Activated naive CD4-positive, alpha-beta T cell treated with anti-CD3 and anti-CD28 coated beads, Interleukin-2, amount 50 U/mL, for 72 hours (primary cell): ENCODE measurements around the gene ETV2. TPM values are rescaled to one million over a fixed set of nuclear protein-coding genes. Genes with fewer than 3 reads are reported as not detected.
"Not testable (repeated sequence)": the region's sequence is repeated elsewhere in the genome, so short reads cannot be mapped to it uniquely, and the experiment has no call there.

ENCODE experiments used
- ATAC-seq, 2 donors: fragments of 150-1000 bp; cut with Tn5 transposase; 2 replicates each; pipeline ENCODE4 v1.10.0; 2021; ENCODE audit warnings: mild to moderate bottlenecking in 2 of 2, moderate library complexity in 2 of 2
- DNase-seq, 2 donors: peaks; one replicate each; pipeline ENCODE4 v3.0.0; 2021 to 2022; ENCODE audit warnings: low spot score in 2 of 2
- H3K27ac Mint-ChIP-seq, 2 donors: one replicate each; pipeline ENCODE4 v1.8.0; 2022; ENCODE audit warnings: mild to moderate bottlenecking in 2 of 2, mixed read lengths in 2 of 2
- H3K36me3 Mint-ChIP-seq, 2 donors: one replicate each; pipeline ENCODE4 v1.8.0; 2022; ENCODE audit warnings: mixed read lengths in 2 of 2
- H3K9me3 Mint-ChIP-seq, 2 donors: one replicate each; pipeline ENCODE4 v1.8.0; 2022; ENCODE audit warnings: mixed read lengths in 2 of 2
- total RNA-seq, 2 donors: library from RNA; stranded (reverse); gene quantifications; one replicate each; pipeline ENCODE4 v1.2.3, GENCODE V29; 2022

ETV2 gene
- total RNA-seq, 2 donors from 2014 or later, result 0.62 to 0.77 TPM

DNA sequence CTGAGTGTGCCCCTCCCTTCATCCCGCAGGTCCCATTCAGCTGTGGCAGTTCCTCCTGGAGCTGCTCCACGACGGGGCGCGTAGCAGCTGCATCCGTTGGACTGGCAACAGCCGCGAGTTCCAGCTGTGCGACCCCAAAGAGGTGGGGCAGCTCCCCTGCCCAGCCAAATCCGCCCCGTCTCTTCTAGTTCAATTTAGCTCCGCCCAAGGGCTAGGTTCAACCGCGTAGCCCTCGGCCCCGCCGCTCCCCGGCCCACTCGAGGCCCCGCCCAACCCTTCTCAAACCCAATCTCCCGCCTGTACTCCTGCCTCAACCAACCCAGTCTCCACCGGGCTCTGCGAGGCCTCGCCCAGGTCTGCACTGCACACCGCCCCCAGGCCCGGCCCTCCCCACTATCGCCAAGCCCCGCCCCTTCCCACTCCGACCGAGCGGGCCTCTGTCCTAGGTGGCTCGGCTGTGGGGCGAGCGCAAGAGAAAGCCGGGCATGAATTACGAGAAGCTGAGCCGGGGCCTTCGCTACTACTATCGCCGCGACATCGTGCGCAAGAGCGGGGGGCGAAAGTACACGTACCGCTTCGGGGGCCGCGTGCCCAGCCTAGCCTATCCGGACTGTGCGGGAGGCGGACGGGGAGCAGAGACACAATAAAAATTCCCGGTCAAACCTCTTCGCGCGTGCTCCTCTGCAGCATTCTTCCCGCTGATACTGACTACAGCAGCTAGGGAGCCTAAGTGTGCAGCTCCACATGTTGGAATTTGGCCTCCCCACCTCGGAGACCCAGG is 2.9 kb downstream of the ETV2 start:
- H3K9me3 Mint-ChIP-seq, result no peaks in the 10 kb centered on the region
- H3K36me3 Mint-ChIP-seq, result peaks cover 10 to 11% of the 10 kb centered on the region in 2 donors
- H3K27ac Mint-ChIP-seq, result peak overlapping the region; percentile 72 to 95
- DNase-seq (peak; percentile 94 to 96), ATAC-seq (peak; percentile 83 to 85)

DNA sequence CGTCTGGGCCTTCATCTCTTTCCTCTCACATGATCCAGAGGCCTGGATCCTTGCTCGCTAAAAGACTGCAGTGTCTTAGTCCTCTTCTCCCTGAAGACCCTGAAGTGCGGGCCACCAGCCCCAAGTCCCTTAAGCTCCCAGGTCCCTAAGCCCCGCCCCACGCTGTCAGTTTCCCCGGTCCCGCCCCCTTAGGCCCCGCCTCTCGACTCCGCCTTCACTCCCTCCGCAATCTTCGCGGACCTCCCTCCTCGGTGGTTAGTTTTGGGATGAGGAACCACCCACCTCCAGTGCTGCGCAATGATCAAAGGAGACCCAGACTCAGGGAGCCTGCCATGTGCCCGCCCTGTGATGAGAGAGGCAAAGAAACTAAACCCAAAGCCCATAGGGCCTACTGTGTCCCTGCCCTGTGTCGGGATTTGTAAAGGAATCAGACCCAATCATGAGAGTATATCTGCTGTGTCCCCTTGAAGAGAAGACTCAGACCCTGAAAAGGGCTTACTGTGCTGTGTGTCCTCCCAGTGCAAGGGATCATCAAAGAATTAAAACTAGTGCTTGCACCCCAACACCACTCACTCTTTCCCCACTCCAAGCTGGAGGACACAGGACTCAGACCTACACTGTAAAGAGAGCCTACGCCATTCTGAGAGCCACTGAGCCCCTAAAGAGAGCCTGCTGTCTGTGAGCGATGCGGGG is 3.6 kb downstream of the ETV2 start:
- Mint-ChIP-seq H3K9me3 (no peaks in the 10 kb centered on the region), H3K27ac (peak overlapping the region; percentile 72 to 95), H3K36me3 (peaks cover 10 to 11% of the 10 kb centered on the region in 2 donors)
- DNase-seq (peak; percentile 80 to 89), ATAC-seq (peak; percentile 10 to 32)

DNA sequence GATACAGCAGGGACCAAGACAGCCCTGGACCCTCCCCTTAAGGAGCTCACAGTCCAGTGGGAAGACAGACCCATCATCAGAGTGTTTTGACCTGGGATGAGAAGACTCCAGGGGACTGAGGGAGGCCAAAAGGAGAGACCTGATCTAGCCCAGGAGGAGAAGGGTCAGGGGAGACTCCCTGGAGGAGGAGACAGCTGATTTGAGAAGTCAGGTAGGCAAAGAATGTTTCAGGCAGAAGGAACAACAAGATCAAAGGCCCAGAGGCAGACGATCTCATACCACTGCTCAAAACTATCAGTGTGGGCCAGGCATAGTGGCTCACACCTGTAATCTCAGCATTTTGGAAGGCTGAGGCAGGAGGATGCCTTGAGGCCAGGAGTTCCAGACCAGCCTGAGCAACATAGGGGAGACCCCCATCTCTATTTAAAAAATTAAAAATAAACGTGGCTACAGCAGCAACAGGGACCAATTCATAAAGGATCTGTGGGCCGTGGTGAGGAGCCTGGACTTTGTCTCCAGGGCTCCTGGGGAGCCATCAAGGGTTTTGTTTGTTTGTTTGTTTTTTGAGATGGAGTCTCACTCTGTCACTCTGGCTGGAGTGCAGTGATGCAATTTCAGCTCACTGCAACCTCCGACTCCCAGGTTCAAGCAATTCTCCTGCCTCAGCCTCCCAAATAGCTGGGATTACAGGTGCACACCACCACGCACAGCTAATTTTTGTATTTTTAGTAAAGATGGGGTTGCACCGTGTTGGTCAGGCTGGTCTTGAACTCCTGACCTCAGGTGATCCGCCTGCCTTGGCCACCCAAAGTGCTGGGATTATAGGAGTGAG is 4.4 kb downstream of the ETV2 start:
- H3K36me3 Mint-ChIP-seq, result peaks cover 10 to 11% of the 10 kb centered on the region in 2 donors
- H3K9me3 Mint-ChIP-seq, result no peaks in the 10 kb centered on the region
- DNase-seq, result no peak
- ATAC-seq, result no peak
- H3K27ac Mint-ChIP-seq, result peak overlapping the region in 1 of 2 donors; percentile 72

DNA sequence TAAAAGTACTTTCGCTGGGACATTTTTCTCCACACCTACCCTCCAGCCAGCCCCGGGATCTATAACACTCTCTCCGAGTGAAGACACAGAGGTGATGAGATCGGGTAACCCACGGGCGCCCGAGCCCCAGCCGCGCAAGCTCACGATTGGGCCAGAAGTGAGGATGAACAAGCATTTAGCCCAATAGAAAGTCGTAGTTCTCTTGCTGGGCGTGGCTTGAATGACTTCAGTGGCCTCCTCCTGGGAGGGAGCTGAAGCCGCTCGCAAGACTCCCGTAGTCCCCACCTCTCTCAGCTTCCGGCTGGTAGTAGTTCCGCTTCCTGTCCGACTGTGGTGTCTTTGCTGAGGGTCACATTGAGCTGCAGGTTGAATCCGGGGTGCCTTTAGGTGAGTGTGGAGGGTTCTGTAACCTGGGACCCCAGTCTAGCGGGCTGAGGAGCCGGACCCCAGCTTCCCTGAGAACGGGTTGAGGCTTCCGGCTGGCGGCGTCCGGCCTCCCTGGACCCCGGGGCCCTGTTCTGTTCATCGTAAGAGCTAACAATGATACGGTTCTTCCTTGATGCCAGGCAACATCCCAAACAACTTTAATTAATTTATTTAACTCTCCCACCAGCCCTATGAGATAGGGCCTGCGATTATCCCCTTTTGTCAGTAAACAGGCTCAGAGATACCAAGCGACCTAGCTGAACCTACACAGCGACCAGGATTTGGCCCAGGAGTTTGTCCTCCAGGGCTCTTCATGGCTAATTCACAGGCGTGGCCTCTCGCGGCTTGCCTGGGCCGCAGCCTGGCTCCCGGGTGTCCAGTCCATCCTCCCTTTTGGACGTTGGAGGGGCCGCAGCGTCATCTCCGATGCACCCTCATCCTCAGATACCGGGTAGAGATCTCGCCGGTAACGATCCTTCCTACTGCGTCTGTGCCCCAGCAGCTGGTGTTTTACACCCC is 6.7 kb downstream of the ETV2 start, which contains the start of gene COX6B1:
TSS of gene COX6B1 (plus strand) at position 307 of the 945 bp plus-strand sequence. CDS start 2,921 bp downstream, outside the sequence.
- peak within 1 kb of the TSS; percentile 94 to 99 for H3K27ac Mint-ChIP-seq
- peak; percentile 72 to 75 for ATAC-seq
- peaks cover 10 to 11% of the 10 kb centered on the region in 2 donors for H3K36me3 Mint-ChIP-seq

DNA sequence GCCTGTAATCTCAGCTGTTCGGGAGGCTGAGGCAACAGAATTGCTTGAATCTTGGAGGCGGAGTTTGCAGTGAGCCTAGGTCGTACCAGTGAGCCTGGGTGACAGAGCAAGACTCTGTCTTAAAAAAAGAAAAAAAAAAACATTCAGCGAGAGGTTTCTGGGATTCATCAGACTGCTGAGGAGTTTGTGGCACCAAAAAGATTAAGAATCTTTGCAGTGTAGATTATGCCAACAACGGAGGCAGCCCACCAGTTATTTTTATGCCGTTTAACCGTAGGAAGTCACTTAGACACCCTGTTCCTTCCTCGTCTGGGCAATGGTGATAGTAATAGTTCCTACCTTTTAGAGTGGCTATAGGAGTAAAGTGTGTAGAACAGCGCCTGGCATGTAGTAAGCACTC is 9.0 kb downstream of the ETV2 start:
- H3K27ac Mint-ChIP-seq, result peak overlapping the region in 1 of 2 donors; percentile 66
- no peak for DNase-seq
- no peaks in the 10 kb centered on the region for H3K9me3 Mint-ChIP-seq
- no peak for ATAC-seq
- H3K36me3 Mint-ChIP-seq, result peaks cover 13 to 17% of the 10 kb centered on the region in 2 donors

More for the DNA sequence above, 6.7 kb downstream of the ETV2 start, which contains the start of gene COX6B1:
- DNase-seq, result peak; percentile 89 to 94
- no peaks in the 10 kb centered on the region for H3K9me3 Mint-ChIP-seq

DNA sequence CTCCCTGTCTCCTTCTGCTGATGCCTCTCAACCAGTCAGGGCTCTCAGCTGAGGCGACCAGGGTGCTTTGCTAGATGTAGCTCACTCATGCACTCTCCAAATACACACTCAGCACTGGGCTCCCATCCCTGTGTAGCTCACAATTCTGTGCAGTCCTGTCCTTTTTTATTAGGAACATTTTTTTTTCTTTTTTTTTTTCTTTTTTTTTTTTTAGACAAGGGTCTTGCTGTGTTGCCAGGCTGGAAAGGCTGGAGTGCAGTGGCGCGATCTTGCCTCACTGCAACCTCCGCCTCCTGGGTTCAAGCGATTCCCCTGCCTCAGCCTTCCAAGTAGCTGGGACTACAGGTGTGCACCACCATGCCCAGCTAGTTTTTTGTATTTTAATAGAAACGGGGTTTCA is 13.3 kb downstream of the ETV2 start:
- H3K36me3 Mint-ChIP-seq, result peaks cover 13 to 25% of the 10 kb centered on the region in 2 donors
- not testable (repeated sequence) for ATAC-seq

DNA sequence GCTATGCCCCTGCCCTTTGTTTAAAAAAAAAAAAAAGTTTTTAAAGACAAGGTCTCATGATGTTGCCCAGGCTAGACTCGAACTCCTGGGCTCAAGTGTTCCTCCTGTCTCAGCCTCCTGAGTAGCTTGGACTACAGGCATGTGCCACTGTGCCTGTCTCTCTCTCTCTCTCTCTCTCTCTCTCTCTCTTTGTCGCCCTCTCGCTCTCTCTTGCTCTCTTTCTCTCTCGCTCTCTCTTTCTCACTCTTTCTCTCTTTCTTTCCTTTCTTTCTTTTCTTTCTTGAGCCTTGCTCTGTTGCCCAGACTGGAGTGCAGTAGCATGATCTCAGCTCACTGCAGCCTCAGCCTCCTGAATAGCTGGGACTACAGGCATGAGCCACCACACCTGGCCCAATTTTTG is 14.1 kb downstream of the ETV2 start:
- no peak for DNase-seq
- H3K9me3 Mint-ChIP-seq, result no peaks in the 10 kb centered on the region
- peak overlapping the region; percentile 84 for H3K27ac Mint-ChIP-seq
- no peak for ATAC-seq
- H3K36me3 Mint-ChIP-seq, result peaks cover 13 to 27% of the 10 kb centered on the region in 2 donors

More for the DNA sequence above, 13.3 kb downstream of the ETV2 start:
- H3K27ac Mint-ChIP-seq, DNase-seq, H3K9me3 Mint-ChIP-seq: not testable (repeated sequence)

DNA sequence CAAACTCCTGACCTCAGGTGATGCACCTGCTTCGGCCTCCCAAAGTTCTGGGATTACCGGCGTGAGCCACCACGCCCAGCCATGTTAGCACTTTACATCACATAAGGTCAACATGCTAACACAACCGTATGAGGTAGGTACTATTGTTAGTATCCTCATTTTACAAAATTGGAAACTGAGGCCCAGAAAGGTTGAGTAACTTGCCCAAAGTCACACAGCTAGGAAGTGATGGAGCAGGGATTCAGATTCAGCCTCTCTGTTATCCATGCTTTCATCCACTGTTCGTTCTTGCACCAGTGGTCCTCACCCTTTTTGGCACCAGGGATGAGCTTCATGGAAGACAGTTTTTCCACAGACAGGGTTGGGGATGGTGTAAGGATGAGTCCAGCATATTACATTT is 15.2 kb downstream of the ETV2 start:
- ATAC-seq (no peak), DNase-seq (no peak)
- peaks cover 13 to 27% of the 10 kb centered on the region in 2 donors for H3K36me3 Mint-ChIP-seq
- peak overlapping the region; percentile 55 to 84 for H3K27ac Mint-ChIP-seq
- no peaks in the 10 kb centered on the region for H3K9me3 Mint-ChIP-seq

DNA sequence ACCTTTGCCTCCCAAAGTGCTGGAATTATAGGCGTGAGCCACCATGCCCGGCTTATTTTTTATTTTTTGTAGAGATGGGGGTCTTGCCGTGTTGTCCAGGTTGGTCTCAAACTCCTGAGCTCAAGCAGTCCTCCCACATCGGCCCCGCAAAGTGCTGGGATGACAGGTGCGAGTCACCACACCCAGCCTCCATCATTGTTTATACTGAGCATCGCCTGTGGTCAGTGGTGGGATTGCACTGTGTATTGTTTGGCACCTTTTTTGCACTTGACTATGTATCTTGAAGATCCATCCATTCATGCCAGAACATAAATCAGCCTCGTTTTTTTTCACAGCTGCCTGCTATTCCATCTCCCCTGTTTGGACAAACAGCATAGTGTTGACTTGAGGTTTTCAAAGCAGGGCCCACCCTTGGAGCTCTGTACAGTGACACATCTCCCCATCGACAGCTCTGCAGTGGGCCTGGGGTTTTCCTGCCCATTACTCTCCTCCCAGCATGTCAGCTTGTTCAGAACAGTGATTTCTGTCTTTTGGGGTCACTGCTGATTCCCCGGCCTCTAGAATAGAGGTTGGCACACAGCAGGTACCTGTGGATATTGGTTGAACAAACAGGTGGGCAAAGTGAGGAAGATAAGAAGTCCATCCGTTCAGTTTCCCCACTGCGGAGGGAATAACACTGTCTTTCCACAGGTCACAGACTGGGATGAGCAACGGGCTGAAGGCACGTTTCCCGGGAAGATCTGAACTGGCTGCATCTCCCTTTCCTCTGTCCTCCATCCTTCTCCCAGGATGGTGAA is 16.6 kb downstream of the ETV2 start:
- ATAC-seq (peak in 1 of 2 donors; percentile 32), DNase-seq (no peak)
- Mint-ChIP-seq H3K9me3 (no peaks in the 10 kb centered on the region), H3K36me3 (peaks cover 13 to 27% of the 10 kb centered on the region in 2 donors), H3K27ac (no peak overlapping the region)

DNA sequence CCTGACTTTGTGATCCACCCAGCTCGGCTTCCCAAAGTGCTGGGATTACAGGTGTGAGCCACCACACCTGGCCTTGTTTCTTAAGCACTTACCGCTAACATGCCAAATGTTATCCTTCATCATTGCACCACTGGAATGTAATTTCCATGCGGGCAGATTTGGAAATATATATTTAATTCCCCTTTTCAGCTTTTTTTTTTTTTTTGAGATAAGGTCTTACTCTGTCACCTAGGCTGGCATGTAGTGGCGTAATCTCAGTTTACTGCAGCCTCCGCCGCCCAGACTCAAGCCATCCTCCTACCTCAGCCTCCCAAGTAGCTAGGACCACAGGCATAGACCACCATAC is 20.4 kb downstream of the ETV2 start:
- Mint-ChIP-seq H3K27ac (peak overlapping the region in 1 of 2 donors; percentile 40), H3K36me3 (peaks cover 6 to 13% of the 10 kb centered on the region in 2 donors), H3K9me3 (no peaks in the 10 kb centered on the region)
- ATAC-seq, result no peak
- DNase-seq, result no peak

DNA sequence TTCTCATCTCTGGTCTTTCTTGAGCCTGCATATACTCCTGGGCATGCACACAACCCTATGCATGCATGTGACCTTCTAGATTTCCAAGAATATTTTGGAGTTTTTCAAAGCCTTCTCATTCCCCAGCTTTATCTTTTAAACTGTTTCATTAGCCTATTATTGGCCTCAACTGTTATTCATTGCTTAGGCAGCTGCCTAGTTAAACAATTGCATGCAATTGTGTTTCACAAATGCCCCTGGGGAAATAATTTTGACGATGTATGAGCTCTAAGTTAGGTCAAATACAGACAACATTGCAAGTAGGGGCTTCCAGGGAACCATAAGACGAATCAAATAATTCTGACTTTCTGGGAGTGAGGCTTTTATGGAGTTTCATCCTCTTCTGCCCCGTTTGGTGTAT is 22.4 kb downstream of the ETV2 start:
- ATAC-seq (no peak), DNase-seq (no peak)
- H3K36me3 Mint-ChIP-seq, result peaks cover 0 to 7% of the 10 kb centered on the region in 2 donors
- no peaks in the 10 kb centered on the region for H3K9me3 Mint-ChIP-seq
- peak overlapping the region in 1 of 2 donors; percentile 62 for H3K27ac Mint-ChIP-seq

DNA sequence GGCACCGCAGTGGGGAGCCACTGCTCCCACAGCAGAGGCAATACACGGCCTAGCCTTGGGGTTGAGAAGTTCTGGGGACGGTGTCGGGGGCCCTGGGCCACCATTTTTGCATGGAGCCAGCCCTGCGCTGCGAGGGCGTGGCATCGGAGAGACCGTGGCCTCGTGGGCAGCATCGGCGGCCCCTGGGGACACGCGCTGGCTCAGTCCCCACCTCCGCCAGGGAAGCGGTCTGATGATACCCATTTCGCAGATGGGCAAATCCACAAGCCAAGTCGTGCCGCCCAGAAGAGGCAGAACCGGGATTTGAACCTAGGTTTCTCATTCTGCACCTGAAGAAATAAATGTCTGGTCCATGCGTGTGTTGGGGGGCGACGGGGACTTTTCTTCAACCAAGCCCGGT is 23.6 kb downstream of the ETV2 start:
- Mint-ChIP-seq H3K27ac (peak overlapping the region in 1 of 2 donors; percentile 75), H3K9me3 (no peaks in the 10 kb centered on the region), H3K36me3 (no peaks in the 10 kb centered on the region)
- DNase-seq, result no peak
- ATAC-seq, result peak in 1 of 2 donors; percentile 2

DNA sequence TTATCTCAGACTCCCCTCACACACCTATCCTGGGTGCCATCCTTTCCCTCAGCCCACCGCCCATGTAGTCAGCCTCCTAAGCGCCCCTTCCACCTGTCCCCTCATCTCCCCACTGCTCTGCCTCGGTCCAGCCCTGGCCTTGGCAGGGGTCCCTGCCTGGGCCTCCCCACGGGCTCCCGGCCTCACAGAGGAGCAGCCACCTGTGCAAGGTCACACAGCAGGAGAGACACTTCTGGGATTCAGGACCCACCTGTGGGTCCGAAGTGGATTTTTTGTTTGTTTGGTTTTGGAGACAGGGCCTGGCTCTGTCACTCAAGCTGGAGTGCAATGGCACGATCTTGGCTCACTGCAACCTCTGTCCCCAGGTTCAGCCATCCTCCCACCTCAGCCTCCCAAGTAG is 24.1 kb downstream of the ETV2 start:
- H3K36me3 Mint-ChIP-seq, result no peaks in the 10 kb centered on the region

DNA sequence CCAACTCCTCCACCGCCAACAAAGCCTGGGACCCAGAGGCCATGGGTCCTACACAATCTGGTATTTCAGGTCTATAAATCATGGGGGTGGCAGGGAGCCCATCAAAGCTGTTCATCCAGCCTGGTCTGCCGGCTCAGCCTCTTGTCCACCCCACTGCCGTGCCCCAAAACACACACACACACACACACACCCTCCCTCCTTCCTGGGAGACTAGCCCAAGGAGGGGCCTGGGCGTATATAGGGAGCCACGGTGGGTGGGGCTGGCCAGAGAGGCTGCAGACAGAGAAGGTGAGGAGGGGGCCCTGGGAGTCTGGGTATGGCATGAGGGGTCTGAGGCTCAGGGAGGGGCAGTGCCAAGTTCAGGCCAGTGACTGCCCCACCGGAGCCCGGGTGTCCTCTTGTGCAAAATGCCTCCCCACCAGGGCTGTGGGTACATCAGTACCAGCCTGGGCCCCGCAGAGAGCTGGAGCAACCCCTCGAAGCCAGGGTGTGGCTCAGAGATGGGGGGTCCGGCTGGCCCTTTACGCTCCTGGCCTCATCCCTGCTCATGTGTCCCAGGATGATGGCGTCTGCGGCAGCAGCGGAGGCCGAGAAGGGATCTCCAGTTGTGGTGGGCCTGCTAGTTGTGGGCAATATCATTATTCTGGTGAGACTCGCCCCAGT is 24.8 kb downstream of the ETV2 start, which contains the start of gene UPK1A:
TSS of gene UPK1A (plus strand) at position 267 of the 663 bp plus-strand sequence. CDS start at position 563, 296 bp downstream.
- Mint-ChIP-seq H3K36me3 (no peaks in the 10 kb centered on the region), H3K27ac (peak within 1 kb of the TSS; percentile 22 to 75), H3K9me3 (no peaks in the 10 kb centered on the region)
- no peak for ATAC-seq
- no peak for DNase-seq

More for the DNA sequence above, 24.1 kb downstream of the ETV2 start:
- DNase-seq (no peak), ATAC-seq (no peak)
- H3K9me3 Mint-ChIP-seq, result no peaks in the 10 kb centered on the region
- peak overlapping the region in 1 of 2 donors; percentile 61 for H3K27ac Mint-ChIP-seq
